NCI-H748 treated with DMSO at 0.1 percent for 48 hours (cell line): ENCODE results near the gene CD1E.
"Not testable (repeated sequence)": the region's sequence is repeated elsewhere in the genome, so short reads cannot be mapped to it uniquely, and the experiment has no call there.

ENCODE experiments used
- DNase-seq: peaks from one replicate; lab custom pipeline; 2025; lab: John Stamatoyannopoulos, UW

CD1E gene

DNA sequence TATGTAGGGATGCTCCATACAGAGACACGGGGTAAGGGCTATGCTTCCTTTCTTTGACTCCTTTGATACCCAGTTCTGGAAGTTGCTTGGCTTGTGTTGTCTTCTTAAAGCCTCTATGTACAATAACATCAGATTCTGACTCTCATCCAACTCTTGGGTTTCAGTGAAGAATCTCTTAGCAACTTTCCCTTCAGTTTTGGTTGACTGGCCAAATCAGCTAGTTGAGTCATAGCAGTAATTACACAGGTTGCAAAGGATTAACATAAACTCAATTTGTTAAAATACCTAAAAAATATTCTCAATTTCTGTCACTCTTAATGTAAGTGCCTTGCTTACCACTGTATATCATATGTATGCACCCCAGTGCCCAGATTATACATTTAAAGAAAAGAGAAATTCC lies 9.2 kb downstream of the CD1E start:
- DNase-seq: no peak

DNA sequence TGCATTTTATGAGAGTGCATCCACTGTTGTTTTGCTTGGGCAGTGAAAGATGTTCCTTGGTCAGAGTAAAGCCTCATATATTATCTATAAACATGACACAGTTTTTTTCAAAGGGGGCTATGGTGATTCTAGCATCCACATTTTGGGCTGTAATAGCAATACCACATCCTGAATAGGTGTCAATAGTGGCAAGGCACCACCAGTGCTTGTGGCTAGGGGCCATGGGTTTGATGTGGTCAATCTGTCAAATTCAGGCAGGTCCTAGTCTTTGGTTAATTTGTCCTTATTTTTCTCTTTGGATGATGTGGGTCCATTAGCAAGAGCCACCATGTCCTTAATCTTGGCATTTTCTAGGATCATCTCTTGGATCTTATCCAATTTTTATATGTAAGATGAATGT lies 13.1 kb downstream of the CD1E start:
- no peak for DNase-seq

DNA sequence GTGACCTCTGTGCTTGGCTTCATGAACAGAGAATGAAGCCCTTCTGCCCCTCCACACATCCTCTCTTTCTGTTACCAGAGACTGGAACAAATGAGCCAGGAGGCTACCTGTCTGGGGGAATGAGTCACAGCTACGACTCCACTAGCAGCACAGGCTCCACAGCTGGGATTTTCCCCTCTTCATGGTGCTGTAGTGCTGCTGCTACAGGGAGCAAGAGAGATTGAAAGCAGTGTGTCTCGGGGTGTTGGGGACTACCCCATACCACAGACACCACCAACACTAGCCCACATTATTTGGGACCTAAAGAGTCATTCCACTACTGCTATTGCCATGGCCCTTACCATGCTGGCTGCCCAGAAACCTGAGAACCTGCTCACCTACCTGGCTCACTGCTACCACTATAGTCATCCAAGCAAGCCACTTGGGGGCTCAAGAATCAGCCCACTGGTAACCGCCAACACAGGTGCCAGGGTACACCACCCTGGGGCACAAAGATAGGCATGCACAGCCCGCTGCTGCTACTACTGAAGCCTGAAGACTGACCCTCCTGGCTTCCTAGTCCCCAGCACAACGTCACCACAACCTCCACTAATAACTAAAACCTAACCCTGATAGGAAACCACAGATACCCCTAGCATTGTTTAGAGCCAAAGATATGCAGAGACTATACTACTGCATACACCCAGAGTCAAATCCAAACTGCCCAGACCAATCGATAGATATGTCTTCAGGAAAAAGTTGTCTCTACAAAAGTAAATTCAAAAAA lies 17.7 kb downstream of the CD1E start:
- DNase-seq: no peak

DNA sequence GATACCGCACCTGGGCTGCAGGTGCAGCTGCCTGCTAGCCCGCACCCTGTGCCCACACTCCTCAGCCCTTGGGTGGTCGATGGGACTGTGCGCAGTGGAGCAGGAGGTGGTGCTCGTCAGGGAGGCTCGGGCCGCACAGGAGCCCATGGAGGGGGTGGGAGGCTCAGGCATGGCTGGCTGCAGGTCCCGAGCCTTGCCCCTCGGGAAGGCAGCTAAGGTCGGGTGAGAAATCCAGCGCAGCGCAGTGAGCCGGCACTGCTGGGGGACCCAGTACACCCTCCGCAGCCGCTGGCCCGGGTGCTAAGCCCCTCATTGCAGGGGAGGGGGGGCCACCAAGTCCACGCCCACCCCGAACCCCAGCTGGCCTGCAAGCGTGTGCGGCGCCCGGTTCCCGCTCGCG lies 20.4 kb downstream of the CD1E start:
- DNase-seq: not testable (repeated sequence)

DNA sequence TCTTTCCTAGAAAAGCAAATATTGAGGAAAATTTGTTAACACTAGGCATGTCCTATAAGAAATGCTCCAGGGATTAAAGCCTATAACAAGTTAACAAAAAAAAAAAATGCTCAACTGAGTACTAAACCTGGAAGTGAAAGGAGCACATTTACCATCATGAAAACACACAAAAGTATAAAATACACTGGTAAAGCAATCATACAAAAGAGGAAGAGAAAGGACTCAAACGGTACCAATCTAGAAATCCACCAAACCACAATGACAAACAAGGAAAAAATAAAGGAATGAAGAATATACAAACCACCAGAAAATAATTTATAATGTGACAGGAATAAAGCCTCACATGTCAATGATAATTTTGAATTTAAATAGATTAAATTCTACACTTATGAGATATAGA lies 21.2 kb downstream of the CD1E start:
- DNase-seq: no peak

DNA sequence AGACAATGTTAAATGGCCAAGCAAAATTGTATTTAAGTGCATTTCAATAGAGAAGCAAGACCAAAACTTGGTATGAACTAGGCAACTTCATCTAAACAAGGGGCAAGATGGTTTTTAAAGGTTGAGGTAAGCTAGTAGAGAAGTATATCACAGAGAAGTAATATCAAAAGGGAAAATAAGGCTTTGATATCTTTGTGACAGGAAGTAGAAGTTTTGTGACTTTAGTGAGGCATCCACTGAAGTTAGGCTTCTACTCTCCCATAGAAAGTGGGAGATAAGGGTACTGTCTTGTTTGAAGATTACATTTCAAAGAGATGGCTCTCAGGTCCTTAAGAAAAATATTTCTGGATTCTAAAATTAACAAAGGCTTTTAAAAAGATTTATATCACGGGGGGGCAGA lies 36.6 kb downstream of the CD1E start:
- DNase-seq: no peak

DNA sequence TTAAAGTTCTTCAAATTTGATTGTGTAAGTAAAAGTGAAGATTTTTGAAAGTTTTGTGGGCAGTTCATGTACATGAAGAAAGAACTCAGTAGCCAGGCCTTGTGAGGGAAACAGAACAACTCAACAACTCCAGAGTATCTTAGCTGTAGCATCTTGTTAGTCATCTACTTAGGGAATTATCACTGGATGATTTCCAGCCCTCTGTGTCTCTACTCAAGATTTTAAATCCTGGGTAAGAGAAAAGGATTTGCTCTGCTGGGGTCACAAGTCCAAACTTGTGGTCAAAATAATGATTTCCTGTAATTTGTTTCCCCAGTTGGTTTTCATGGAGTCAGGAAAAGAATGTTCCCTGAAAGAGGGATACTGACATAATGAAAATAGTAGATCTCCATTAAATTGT lies 37.4 kb downstream of the CD1E start:
- no peak for DNase-seq

DNA sequence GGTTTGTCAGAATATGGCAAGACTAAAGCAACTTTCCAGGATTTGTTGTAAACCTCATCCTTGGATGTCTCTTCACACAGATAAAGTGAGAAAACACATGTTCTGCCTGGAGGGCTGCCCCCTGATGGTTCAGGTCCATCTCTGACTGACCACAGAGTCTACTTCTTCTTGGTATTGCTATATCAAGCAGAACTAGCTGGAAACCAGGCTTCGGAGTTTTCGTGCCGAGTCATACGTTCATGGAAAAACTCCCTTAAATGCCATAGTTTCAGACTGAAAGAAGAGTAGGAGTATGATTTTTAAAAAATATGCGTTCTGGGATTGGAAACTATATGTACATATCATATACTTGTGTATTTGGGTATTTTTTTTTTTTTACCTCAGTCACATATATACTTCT lies 39.8 kb downstream of the CD1E start:
- DNase-seq: no peak

DNA sequence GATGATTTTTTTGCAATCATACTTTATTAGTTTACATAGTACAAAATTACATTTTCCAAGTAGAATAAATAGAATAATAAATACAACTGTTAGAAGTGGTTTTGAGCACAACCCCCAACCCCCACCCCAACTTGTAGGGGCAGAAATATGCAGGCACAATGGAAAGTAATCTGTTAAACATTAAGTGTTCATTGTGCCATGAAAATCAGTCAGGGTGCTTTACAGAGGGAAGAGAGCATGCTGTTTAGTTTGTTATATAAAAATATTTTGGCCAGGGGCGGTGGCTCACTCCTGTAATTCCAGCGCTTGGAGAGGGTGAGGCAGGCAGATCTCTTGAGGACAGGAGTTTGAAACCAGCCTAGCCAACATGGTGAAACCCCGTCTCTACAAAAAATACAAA lies 43.0 kb downstream of the CD1E start:
- DNase-seq: no peak

DNA sequence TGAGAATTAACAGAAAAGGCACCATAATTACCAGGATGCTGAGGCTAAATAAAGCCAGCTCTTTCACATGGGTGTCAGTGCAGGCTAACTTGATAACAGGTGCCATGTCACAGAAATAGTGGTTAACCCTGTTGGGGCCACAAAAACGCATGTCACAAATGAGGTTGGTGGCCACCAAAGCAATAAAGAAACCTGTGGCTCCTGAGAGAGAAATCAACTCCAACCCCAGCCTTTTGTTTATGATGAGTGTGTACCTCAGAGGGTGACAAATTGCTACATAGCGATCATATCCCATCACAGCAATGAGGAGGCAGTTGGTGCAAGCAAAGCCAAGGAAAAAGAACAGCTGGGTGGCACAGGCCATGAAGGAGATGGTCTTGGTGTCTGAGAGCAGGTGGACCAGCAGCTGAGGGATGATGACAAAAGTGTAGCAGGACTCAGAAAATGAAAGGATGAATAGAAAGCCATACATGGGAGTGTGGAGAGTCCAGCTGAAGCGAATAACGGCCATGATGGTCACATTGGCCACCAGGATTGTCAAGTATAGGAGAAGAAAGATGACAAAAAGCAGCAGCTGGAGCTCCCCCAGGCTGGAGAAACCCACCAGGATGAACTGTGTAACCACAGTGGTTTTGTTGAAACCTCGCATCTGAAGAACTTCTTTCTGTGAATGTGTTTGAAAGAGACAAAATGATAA lies 45.3 kb downstream of the CD1E start, which contains the start of gene OR10T2:
OR10T2 (minus strand) TSS at position 649 of the 697 bp plus-strand sequence; CDS start at position 649, 0 bp downstream.
- DNase-seq: no peak

DNA sequence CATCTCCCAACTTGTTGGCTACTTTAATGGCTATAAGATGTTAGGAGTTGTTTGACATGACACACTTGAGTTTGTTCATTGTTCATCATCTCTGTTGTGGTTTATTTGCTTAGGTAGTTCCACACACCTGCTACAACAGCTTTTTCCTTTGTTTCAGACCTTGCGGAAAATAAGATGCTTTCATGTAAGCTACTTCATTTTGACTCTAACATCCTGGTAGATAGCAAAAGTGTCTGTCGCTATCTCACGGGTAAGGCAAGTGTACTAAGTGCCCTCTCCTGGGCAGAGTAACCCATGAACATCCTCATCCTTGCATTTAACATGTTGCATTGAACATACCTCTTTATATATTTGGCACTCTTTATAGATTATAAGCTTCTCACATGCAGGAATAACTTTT lies 47.2 kb downstream of the CD1E start:
- no peak for DNase-seq

DNA sequence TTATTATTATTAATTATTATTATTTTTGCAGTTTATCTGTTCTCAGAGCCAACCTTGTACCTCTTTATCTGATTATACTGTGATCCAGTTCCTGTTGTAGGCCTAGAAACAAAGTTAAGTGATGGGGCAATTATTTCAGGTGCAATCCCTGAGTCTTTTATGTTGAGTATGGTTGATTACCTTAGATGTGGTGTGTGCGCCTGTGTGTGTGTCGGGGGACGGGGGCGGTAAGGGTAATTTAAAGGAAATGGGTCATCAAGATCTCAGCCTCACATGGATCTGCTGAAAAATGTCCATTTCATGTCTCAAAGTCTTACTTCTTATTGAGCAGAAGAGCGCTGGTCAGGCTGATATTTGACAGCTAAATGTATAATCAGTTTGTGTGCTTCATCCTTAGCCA lies 53.4 kb downstream of the CD1E start:
- no peak for DNase-seq
